Measurements from ENCODE around the gene SDR9C7. TPM values are rescaled to one million over a fixed set of nuclear protein-coding genes. Genes with fewer than 3 reads are reported as not detected.

Gene SDR9C7
- not detected for total RNA-seq

GRCh38 chr12:56933826-56934625, at the start of gene SDR9C7:
Gene SDR9C7 (minus strand): TSS chr12:56934408. CDS start chr12:56934261, 147 bp downstream.

GRCh38 chr12:56957229-56958052, 23.2 kb upstream of the SDR9C7 start, which contains the start of gene RDH16:
Gene RDH16 (minus strand): TSS chr12:56957608. CDS start chr12:56957462, 146 bp downstream.

Other genes starting within 250 kb of the SDR9C7 start
- 100 to 1,000 TPM in 1 of 2 donors, 10 to 100 TPM in 1; 42.3 to 108 TPM for gene PTGES3, start 246.1 kb downstream of the SDR9C7 start, total RNA-seq
- gene NACA, start 209.1 kb downstream of the SDR9C7 start, total RNA-seq = 100 to 1,000 TPM; 509 to 602 TPM
- 10 to 100 TPM; 12.7 to 27.6 TPM for gene PRIM1, start 182.1 kb downstream of the SDR9C7 start, total RNA-seq
- gene HSD17B6, start 171.1 kb downstream of the SDR9C7 start, total RNA-seq = under 1 TPM; 0.67 to 0.69 TPM
- gene RDH16, start 23.2 kb upstream of the SDR9C7 start, total RNA-seq = under 1 TPM; under 0.01 TPM
- gene ZBTB39, start 72.1 kb upstream of the SDR9C7 start, total RNA-seq = 1 to 10 TPM; 4.1 to 7.0 TPM
- not detected for gene TAC3, start 82.1 kb upstream of the SDR9C7 start, total RNA-seq
- gene MYO1A, start 115.7 kb upstream of the SDR9C7 start, total RNA-seq = under 1 TPM; under 0.01 to 0.34 TPM
- 10 to 100 TPM; 13.1 to 34.6 TPM for gene NEMP1, start 144.4 kb upstream of the SDR9C7 start, total RNA-seq
- 10 to 100 TPM; 45.4 to 46.3 TPM for gene NAB2, start 154.7 kb upstream of the SDR9C7 start, total RNA-seq
- 100 to 1,000 TPM; 108 to 145 TPM for gene STAT6, start 177.0 kb upstream of the SDR9C7 start, total RNA-seq
- 10 to 100 TPM; 35.8 to 52.6 TPM for gene LRP1, start 194.1 kb upstream of the SDR9C7 start, total RNA-seq
- gene LRP1-AS, start 213.2 kb upstream of the SDR9C7 start, total RNA-seq = not detected

Data from melanocyte of skin (primary cell).